IPS-18a (cell line): ENCODE data around the gene CD83.

Experiments used
- H3K27ac ChIP-seq: one replicate; pipeline ENCODE4 v1.5.1; 2013; ENCODE audit warnings: low read length
- H3K27me3 ChIP-seq: one replicate; pipeline ENCODE4 v1.6.1; 2013; ENCODE audit warnings: mild to moderate bottlenecking, low read length; ENCODE audit not compliant: control insufficient read depth, insufficient read depth
- H3K36me3 ChIP-seq: one replicate; pipeline ENCODE4 v1.6.1; 2013; ENCODE audit warnings: low read depth, low read length; ENCODE audit not compliant: control insufficient read depth
- H3K4me1 ChIP-seq: one replicate; pipeline ENCODE4 v1.6.1; 2013; ENCODE audit warnings: low read depth, low read length; ENCODE audit not compliant: control insufficient read depth
- H3K4me3 ChIP-seq: one replicate; pipeline ENCODE4 v1.5.1; 2013; ENCODE audit warnings: low read length
- H3K9ac ChIP-seq: one replicate; pipeline ENCODE4 v1.6.1; 2013; ENCODE audit warnings: mild to moderate bottlenecking, low read length, moderate library complexity
- H3K9me3 ChIP-seq: one replicate; pipeline ENCODE4 v1.6.1; 2013; ENCODE audit warnings: low read depth, low read length; ENCODE audit not compliant: control insufficient read depth

The CD83 gene

DNA sequence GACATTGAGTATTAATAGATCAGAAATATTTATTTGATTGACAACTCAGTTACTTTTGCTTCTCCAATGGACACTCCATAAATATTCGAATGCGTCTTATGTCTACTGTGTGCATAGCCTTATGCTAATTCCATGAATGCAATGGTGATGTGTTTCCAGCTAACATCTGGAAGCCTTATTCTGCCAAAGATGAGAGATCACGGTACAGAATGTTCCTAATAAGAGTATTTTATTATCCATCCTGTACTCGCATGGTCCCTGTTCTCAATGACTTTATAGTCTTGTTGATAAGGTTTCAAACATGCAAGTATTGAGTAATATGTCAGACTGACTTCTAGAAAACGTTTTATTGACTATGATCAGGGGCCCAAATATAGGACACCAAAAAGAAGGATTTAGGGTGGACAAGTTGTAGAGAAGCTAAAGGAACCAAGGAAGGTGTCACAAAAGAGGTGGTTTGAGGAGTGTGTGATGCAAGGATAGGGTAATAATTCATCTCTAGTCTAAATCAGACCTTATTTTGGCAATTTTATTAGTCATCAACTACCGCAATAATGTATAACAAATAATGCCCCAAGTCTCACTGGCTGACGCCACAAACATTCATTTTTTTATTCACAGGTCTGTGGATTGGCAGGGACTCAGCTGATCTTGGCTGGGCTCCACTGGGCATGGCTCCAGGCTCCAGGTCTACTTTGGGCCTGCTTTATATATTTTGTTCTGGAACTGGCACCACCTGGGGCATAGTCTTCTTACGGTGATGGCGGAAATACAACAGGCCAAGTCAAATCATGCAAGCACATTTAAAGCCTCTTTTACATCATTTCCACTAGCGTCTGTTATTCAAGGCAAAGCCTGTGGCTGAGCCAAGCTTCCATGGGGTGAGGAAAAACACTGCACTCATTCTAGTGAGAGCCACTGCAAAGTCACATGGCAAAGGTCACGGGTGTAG is 24.5 kb upstream of the CD83 start:
- H3K9me3 ChIP-seq = no peaks in the 10 kb centered on the region
- no peak overlapping the region for H3K9ac ChIP-seq
- peaks cover 10% of the 10 kb centered on the region for H3K4me1 ChIP-seq
- no peaks in the 10 kb centered on the region for H3K27me3 ChIP-seq
- no peak overlapping the region for H3K4me3 ChIP-seq
- H3K27ac ChIP-seq = no peak overlapping the region
- no peaks in the 10 kb centered on the region for H3K36me3 ChIP-seq

DNA sequence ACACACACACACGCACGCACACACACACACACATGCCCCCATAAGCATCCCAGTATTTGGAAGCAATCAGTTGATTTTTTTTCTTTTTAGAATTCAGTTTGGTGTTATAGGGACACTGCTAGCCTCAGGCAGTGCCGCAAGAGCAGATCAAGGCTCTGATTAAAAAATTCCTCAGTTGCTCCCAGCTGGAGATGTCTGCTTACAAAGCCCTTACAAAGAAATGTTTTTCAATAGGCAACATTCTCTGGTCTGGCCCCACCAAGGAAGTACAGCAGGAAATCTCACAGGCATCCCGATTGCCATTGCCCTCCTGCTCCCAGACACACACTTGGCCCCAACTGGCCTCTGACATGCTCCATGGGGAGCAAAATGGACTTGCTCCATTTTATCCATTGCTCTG is 22.9 kb upstream of the CD83 start:
- H3K36me3 ChIP-seq = no peaks in the 10 kb centered on the region
- no peaks in the 10 kb centered on the region for H3K4me1 ChIP-seq
- no peak overlapping the region for H3K4me3 ChIP-seq
- no peaks in the 10 kb centered on the region for H3K9me3 ChIP-seq
- no peak overlapping the region for H3K9ac ChIP-seq
- H3K27ac ChIP-seq = no peak overlapping the region
- H3K27me3 ChIP-seq = no peaks in the 10 kb centered on the region

DNA sequence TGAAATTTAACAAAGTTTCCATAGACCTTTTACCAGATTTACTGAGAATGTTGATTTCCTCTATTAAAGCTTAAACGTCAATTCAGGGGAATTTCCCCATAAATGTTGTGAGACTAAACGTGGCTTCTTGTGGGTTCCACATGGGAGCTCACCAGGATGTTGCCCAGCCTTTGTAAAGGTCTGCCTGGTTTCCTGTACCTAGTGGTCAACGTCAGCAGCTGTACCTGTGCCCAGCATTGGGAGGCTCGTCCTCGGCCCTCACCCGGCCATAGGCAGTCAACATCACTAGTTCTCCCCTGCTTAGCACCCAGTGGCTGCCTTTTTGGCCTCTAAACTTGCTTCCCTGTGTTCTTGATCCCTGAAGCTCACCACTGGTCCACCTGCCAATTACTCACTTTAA is 22.1 kb upstream of the CD83 start:
- no peaks in the 10 kb centered on the region for H3K4me1 ChIP-seq
- H3K4me3 ChIP-seq = no peak overlapping the region
- no peaks in the 10 kb centered on the region for H3K9me3 ChIP-seq
- no peaks in the 10 kb centered on the region for H3K27me3 ChIP-seq
- no peaks in the 10 kb centered on the region for H3K36me3 ChIP-seq
- no peak overlapping the region for H3K9ac ChIP-seq
- no peak overlapping the region for H3K27ac ChIP-seq

DNA sequence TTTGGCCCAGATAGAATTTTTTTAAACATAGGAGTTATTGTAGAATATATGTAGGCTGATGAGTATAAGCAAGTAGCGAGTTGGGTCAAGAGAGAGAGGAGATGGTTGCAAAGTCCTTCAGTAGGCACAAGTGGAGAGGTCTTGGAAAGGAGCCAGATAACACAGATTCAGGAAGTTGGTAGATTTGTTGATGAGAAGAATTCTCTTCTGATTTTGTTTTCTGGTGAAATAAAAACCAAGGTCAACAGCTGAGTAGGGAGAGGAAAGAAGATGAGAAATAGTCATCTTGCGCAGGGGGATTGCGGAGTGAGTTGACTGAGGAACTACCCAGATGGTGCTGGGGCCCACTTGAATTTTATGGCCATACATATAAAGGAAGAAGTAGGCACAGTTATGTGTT is 17.4 kb upstream of the CD83 start:
- H3K27ac ChIP-seq = no peak overlapping the region
- no peaks in the 10 kb centered on the region for H3K4me1 ChIP-seq
- no peaks in the 10 kb centered on the region for H3K36me3 ChIP-seq
- H3K27me3 ChIP-seq = no peaks in the 10 kb centered on the region
- no peaks in the 10 kb centered on the region for H3K9me3 ChIP-seq
- no peak overlapping the region for H3K9ac ChIP-seq
- H3K4me3 ChIP-seq = no peak overlapping the region

DNA sequence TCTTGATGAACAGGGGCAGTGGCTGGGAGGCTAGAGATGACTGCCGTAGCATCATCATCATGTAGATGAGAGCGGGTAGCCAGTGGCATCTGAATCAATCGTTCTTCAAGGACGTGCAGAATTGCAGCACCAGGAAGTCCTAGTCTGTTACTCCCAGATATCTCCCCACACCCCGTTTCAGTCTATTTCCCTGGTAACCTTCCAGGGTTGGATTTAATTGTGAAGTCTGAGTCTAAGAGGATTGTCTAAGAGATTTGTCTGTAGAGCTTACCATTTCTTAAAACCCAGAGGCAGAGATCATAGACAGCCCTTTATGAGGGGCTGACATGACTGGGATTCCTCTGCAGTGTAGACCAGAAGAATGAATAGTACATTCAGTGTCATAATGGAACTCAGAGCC is 16.6 kb upstream of the CD83 start:
- H3K4me1 ChIP-seq = no peaks in the 10 kb centered on the region
- H3K9ac ChIP-seq = no peak overlapping the region
- no peaks in the 10 kb centered on the region for H3K27me3 ChIP-seq
- no peak overlapping the region for H3K27ac ChIP-seq
- no peak overlapping the region for H3K4me3 ChIP-seq
- H3K9me3 ChIP-seq = no peaks in the 10 kb centered on the region
- no peaks in the 10 kb centered on the region for H3K36me3 ChIP-seq

DNA sequence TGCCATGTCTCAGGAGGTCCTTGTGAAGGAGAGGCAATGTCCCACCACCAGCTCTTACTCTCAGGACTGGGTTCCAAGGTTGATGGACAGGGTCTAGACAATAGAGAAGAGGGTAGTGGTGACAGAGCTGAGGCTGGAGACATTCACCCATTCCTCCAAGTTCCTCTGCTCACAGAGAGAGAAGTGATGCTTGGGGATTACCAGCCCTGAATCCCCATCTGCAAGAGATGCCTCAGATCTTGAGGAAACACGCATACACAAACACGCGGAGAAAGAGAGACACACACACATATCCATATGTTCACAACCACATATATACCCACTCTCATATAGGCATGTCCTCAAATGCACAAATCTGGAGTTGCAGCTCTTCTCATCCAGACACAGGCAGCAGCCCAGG is 15.2 kb upstream of the CD83 start:
- no peak overlapping the region for H3K4me3 ChIP-seq
- H3K9ac ChIP-seq = no peak overlapping the region
- H3K9me3 ChIP-seq = peaks cover 7% of the 10 kb centered on the region
- no peaks in the 10 kb centered on the region for H3K36me3 ChIP-seq
- no peaks in the 10 kb centered on the region for H3K27me3 ChIP-seq
- no peak overlapping the region for H3K27ac ChIP-seq
- H3K4me1 ChIP-seq = no peaks in the 10 kb centered on the region

DNA sequence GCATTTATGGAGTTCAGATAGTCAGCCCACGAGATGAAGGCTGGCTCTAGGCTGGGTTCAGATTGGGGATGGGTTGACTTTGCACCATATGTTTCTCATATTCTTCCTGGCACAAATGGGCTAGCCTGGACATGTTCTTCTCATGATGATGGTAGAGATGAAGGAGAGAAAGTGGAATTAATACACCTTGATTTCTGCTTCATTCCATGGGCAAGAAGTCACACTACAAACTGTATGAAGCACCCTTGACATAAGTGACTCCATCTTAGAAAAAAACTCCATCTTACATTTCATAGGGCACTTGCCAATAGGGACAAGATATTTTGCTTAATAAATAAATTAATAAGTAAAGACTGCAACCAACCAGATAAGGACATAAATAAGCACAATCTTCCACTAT is 12.0 kb upstream of the CD83 start:
- peaks cover 10% of the 10 kb centered on the region for H3K9me3 ChIP-seq
- no peak overlapping the region for H3K27ac ChIP-seq
- no peak overlapping the region for H3K9ac ChIP-seq
- no peak overlapping the region for H3K4me3 ChIP-seq
- H3K27me3 ChIP-seq = no peaks in the 10 kb centered on the region
- no peaks in the 10 kb centered on the region for H3K4me1 ChIP-seq
- no peaks in the 10 kb centered on the region for H3K36me3 ChIP-seq

DNA sequence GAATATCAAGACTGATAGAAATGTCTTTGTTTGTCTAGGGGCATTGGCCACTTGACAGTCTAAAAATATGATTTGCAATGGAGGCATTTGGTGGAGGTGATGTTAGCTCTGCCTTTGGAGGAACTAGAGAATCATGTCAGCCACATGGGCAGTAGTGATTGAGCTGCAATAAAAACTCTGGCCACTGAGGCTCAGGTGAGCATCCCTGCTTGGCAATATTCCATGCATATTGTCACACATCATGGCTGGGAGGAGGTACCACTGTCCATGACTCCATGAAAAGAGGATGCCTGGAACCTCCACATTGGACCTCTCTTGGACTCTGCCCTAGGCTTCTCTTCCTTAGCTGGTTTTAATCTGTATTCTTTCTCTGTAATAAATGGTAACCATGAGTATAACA is 10.6 kb upstream of the CD83 start:
- no peaks in the 10 kb centered on the region for H3K27me3 ChIP-seq
- H3K4me3 ChIP-seq = no peak overlapping the region
- no peak overlapping the region for H3K27ac ChIP-seq
- H3K9me3 ChIP-seq = peaks cover 10% of the 10 kb centered on the region
- H3K9ac ChIP-seq = no peak overlapping the region
- no peaks in the 10 kb centered on the region for H3K4me1 ChIP-seq
- no peaks in the 10 kb centered on the region for H3K36me3 ChIP-seq

DNA sequence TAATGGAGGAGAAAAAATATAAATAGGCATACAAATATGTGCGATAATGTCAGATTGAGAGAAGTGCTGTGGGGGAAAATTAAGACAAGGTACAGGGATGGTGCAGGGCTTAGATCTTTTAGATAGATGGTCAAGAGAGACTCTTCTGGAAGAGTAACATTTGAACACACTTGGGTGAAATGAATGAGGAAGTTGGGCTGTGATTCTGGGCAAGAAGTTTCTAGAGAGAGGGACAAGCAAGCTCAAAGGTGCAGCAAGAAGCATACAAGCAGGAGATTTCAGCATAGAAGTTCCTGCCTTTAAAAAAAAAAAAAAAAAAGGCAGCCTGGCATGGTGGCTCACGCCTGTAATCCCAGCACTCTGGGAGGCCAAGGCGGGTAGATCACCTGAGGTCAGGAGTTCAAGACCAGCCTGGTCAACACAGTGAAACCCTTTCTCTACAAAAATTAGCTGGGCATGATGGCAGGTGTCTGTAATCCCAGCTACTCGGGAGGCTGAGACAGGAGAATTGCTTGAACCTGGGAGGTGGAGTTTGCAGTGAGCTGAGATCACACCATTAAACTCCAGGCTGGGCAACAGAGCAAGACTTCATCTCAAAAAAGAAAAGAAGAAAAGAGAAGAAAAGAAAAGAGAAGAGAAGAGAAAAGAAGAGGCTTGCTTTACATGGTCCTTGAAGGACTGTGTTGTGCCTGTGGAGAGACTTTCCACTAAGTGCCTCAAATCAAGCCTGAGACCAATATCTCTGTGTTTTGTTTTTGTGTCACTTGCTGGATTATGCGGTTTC is 9.7 kb upstream of the CD83 start:
- Histone ChIP-seq H3K9me3 (peaks cover 10% of the 10 kb centered on the region), H3K4me1 (no peaks in the 10 kb centered on the region), H3K27ac (no peak overlapping the region), H3K36me3 (no peaks in the 10 kb centered on the region), H3K27me3 (no peaks in the 10 kb centered on the region), H3K9ac (no peak overlapping the region), H3K4me3 (no peak overlapping the region)

DNA sequence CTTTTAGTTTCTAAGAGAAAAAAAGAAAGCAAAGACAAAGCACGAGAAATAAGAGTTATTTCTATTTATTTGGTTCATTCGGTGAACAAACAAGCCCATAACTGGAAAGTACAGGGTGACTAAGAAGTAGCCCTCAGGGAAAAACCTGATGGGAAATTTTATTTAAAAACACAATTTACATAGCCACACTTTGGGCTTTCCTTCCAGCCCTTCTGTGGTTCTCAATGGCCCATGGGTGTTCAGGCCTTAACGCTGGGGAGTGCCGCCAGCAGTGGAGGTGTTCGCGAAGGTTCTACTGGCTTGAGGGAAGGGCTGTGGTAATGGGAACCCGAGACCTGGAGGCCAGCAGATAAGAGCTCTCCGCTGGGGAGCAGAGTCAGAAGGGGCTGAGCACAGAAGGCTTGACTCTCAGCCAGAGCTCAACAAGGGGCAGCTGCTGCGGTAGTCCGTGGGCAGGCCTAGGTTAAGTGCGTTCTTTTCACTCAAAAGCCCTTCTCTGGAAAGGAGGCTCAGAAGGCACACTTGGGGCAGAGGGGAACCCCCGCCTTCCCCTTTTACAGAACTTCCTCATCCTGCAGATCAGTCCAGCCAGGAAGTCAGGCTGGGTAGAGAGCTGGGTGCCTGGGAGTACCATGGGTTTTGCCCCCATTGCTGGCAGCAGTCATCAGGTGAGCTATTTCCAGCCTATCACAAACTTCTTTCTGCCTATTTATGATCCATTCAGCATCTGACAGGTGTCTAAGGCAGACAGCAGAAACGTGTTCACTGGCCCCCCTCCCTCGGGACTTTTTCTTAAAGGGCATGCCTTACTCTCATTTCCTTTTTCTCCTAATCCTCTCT is 8.8 kb upstream of the CD83 start:
- Histone ChIP-seq H3K9me3 (peaks cover 10% of the 10 kb centered on the region), H3K4me1 (no peaks in the 10 kb centered on the region), H3K36me3 (no peaks in the 10 kb centered on the region), H3K27ac (no peak overlapping the region), H3K4me3 (no peak overlapping the region), H3K9ac (no peak overlapping the region), H3K27me3 (no peaks in the 10 kb centered on the region)

DNA sequence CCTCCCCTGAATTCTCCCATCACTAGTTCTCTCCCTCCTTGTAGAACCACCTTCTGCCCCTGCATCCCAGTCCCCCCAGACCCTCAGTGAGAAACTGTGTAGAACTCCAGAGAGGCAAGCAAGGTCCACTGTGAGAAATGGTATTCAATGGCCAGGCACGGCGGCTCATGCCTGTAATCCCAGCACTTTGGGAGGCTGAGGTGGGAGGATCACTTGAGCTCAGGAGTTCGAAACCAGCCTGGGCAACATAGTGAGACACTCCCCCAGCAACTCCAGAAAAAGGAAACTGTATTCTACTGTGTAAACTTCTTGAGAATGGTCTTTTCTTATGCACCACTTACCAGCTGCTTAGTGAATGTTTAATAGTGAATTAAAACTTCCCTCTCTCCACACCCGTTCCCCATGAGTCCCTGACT is 8.2 kb upstream of the CD83 start:
- no peak overlapping the region for H3K9ac ChIP-seq
- no peaks in the 10 kb centered on the region for H3K27me3 ChIP-seq
- no peak overlapping the region for H3K4me3 ChIP-seq
- no peaks in the 10 kb centered on the region for H3K36me3 ChIP-seq
- no peak overlapping the region for H3K27ac ChIP-seq
- peaks cover 10% of the 10 kb centered on the region for H3K9me3 ChIP-seq
- H3K4me1 ChIP-seq = no peaks in the 10 kb centered on the region
